ENCODE measurements around the gene SPAAR.
A peak's percentile ranks its signal among the peaks of the same experiment; 100 is the strongest.

The SPAAR gene

DNA sequence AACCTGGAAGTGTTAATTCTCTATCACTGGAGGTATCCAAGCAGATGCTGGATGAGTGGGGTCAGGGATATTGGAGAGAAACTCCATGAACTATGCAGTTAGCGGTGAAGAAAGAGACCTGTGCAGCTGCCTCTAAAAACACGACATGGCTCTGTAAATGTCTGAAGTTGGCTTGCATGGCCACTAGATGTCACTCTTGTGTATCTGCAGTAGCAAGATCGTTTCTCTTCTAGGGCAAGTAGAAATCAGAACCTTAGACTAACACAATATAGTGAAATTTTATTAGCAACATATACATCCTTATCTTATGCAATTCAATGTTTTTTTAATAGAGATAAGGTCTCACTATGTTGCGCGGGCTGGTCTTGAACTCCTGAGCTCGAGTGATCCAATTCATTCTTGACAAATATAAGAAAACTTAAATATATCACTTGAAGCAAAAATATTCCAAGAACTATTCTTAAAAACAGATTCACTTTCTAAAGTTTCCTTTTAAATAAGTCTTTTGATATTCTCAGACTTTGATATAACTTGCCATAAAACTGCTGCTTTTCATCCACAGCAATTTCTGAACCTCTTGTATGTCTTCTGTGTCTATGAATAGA lies 45.8 kb downstream of the SPAAR start:
- CTCF ChIA-PET: interaction anchor here (0.6 to 4.2 kb wide), 40 partner anchors 10 to 382 kb away, joined by 3 to 81 read pairs (median 4); partner anchors contain the start of genes CLTA and RECK
- DNase-seq (ENCODE audit: extremely low spot score): peak; percentile 71
- POLR2A ChIA-PET: no interaction called here
- TF ChIP-seq, protein P1, sequence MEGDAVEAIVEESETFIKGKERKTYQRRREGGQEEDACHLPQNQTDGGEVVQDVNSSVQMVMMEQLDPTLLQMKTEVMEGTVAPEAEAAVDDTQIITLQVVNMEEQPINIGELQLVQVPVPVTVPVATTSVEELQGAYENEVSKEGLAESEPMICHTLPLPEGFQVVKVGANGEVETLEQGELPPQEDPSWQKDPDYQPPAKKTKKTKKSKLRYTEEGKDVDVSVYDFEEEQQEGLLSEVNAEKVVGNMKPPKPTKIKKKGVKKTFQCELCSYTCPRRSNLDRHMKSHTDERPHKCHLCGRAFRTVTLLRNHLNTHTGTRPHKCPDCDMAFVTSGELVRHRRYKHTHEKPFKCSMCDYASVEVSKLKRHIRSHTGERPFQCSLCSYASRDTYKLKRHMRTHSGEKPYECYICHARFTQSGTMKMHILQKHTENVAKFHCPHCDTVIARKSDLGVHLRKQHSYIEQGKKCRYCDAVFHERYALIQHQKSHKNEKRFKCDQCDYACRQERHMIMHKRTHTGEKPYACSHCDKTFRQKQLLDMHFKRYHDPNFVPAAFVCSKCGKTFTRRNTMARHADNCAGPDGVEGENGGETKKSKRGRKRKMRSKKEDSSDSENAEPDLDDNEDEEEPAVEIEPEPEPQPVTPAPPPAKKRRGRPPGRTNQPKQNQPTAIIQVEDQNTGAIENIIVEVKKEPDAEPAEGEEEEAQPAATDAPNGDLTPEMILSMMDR (IDR thresholded peaks at IDR 0.05; ENCODE audit: control extremely low read depth, extremely low read depth, low read depth, missing control alignments): peak; percentile 80

DNA sequence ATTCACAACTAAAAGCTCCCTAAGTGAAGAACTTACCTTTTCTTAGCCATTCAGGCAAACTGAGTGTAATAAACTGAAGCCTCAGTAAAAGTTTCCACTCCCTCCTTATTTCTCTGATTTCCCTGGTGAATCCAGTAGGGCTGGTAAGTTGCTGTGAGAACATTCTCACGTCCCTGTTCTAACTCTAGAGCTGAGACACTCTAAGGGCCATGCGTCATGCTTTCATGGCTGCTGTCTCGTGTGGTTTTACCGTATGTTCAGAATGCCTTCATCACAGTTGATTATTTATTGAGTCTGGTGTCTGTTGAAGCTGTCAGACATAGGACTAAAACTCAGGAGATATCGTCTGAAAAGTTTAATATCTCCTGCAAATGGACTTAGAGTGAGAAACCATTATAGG lies 47.4 kb downstream of the SPAAR start:
- POLR2A ChIA-PET: no interaction called here
- CTCF ChIA-PET: interaction anchor here (1.0 to 4.2 kb wide), 9 partner anchors 9 to 372 kb away, joined by 3 to 81 read pairs (median 11); no protein-coding TSS in a partner anchor
- TF ChIP-seq, protein P1 (IDR thresholded peaks at IDR 0.05; ENCODE audit: control extremely low read depth, extremely low read depth, low read depth, missing control alignments): no peak
- DNase-seq (ENCODE audit: extremely low spot score): no peak

DNA sequence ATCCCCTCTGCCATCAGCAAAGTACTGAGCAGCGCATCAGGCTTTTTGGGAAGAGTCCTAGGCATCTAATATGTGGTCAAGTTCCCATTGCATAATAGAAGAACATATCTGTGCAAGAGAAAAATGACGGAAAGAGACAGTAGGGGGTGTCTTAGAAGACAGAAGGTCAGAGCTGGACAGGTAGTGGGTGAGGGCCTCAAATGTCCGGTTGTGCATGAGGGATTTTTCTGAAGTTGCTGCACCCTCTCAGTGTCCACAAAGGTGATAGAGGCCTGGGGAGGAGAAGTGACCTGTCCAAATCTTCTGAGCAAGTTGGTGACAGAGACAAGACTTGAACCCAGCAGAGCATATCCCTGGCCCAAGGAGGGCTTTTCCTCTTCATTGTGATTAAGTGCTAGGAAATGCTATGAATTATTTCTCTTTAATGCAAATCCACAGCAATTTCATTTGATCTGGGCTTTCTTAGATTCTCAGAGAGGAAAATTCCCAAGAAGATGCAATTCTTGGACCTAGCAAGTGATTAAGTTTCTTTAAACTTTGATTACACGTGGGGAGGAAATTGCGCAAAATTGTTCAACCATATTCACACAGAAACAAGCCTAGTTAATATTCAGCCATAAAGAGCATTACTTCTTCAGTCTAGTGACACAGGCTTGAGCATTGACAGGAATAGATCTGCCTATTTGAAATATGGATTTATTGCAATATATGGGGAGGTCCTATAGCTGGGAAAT lies 49.0 kb downstream of the SPAAR start, which contains the start of gene OR2S2:
TSS of gene OR2S2 (minus strand) at position 51 of the 734 bp plus-strand sequence. CDS start 56 bp downstream, outside the sequence.
- ChIA-PET POLR2A (no interaction called here), CTCF (interaction anchor here (1.1 to 4.2 kb wide), 7 partner anchors 12 to 145 kb away, joined by 3 to 33 read pairs (median 5); no protein-coding TSS in a partner anchor)
- no peak for DNase-seq (ENCODE audit: extremely low spot score)
- TF ChIP-seq, protein P1 (IDR thresholded peaks at IDR 0.05; ENCODE audit: control extremely low read depth, extremely low read depth, low read depth, missing control alignments): no peak

DNA sequence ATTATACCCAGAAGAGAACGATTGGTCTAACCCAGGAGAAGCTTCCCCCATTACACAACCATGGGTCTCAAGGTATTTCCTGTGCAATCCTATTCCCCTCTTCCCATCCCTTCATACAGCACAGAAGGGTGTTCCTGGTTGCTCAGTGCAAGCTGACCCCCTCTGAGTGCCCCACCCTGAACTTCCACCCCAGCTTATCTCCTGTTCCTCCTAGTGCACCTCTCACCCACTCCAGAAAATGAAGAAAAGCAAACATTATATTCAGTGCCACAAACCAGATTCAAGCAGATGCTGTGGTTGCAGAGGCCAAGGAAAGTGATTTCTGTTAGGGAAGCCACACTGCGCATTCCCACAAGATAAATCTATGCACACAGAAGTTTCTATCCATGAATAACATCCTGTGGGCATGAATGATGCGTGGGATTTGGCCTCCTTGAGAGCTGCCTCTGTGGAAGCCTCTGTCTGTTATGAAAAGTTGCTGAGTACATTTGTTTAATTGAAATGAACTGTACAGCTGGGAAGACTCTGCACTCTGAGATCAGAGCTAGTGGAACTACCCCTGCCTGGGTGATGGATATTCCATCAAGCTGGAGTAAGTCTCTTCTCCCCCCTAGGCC lies 50.9 kb downstream of the SPAAR start:
- TF ChIP-seq, protein P1 (IDR thresholded peaks at IDR 0.05; ENCODE audit: control extremely low read depth, extremely low read depth, low read depth, missing control alignments): no peak
- no peak for DNase-seq (ENCODE audit: extremely low spot score)
- CTCF ChIA-PET: interaction anchor here (1.0 to 3.9 kb wide), 7 partner anchors 7 to 63 kb away, joined by 3 to 24 read pairs (median 4); no protein-coding TSS in a partner anchor
- POLR2A ChIA-PET: no interaction called here

Data from GM10248 (cell line).